Activated B cell treated with CpG ODN at 0.5 μM for 24 hours (primary cell): ENCODE results near the gene CCDC171. TPM values are rescaled to one million over a fixed set of nuclear protein-coding genes. Genes with fewer than 3 reads are reported as not detected.
"Not testable (repeated sequence)": the region's sequence is repeated elsewhere in the genome, so short reads cannot be mapped to it uniquely, and the experiment has no call there.

ENCODE experiments used
- ATAC-seq: fragments of 200-7000 bp; cut with Tn5 transposase; one replicate; pipeline ENCODE4 v1.10.0; 2021; ENCODE audit warnings: low read depth, mild to moderate bottlenecking, moderate library complexity
- CTCF ChIA-PET: fragments of 350-600 bp; sonication (Branson Sonifier 250); formaldehyde crosslinking; loops from one replicate; lab custom pipeline; 2021; ENCODE audit warnings: antibody characterized with exemption; lab: Charles Lee
- POLR2A ChIA-PET: fragments of 350-600 bp; sonication (Branson Sonifier 250); formaldehyde crosslinking; loops from one replicate; lab custom pipeline; 2021; ENCODE audit warnings: antibody characterized with exemption; lab: Charles Lee
- DNase-seq: peaks from one replicate; pipeline ENCODE4 v3.0.0; 2022
- H3K27ac Mint-ChIP-seq: one replicate; pipeline ENCODE4 v1.8.0; 2020; ENCODE audit warnings: mixed read lengths
- H3K27me3 Mint-ChIP-seq: one replicate; pipeline ENCODE4 v1.8.0; 2021; ENCODE audit warnings: mixed read lengths
- H3K36me3 Mint-ChIP-seq: one replicate; pipeline ENCODE4 v1.8.0; 2021; ENCODE audit warnings: low read depth, mixed read lengths
- H3K4me1 Mint-ChIP-seq: one replicate; pipeline ENCODE4 v1.8.0; 2021; ENCODE audit warnings: mixed read lengths
- H3K4me3 Mint-ChIP-seq: one replicate; pipeline ENCODE4 v1.8.0; 2020; ENCODE audit warnings: mild to moderate bottlenecking, mixed read lengths
- H3K9me3 Mint-ChIP-seq: one replicate; pipeline ENCODE4 v1.8.0; 2020; ENCODE audit warnings: mixed read lengths
- intact Hi-C: fragments of 100-400 bp; cut with micrococcal nuclease; formaldehyde crosslinking; loops from one replicate; pipeline ENCODE4 v1.15.1; 2024
- total RNA-seq: library from RNA; stranded (reverse); gene quantifications from 2 replicates; pipeline ENCODE4 v1.2.3, GENCODE V29; 2022
- TF ChIP-seq, protein P1 (sequence below): fragments of 200-600 bp; IDR thresholded peaks from one replicate; pipeline ENCODE4 v1.8.0; 2022; ENCODE audit warnings: antibody characterized with exemption, mild to moderate bottlenecking

CCDC171 gene
- total RNA-seq, 1 donor from 2014 or later, result 3.6 TPM

DNA sequence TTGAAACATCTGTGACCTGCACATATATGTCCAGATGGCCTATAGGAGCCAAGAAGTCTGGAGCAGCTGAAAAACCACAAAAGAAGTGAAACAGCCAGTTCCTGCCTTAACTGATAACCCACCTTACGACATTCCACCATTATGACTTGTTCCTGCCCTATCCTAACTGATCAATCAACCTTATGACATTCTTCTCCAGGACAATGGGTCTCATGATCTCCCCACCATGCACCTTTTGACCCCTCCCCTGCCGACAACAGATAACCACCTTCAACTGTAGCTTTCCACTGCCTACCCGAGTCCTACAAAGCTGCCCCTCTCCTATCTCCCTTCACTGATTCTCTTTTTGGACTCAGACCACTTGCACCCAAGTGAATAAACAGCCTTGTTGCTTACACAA lies 233.8 kb downstream of the CCDC171 start:
- DNase-seq (no peak), ATAC-seq (no peak)
- Mint-ChIP-seq H3K27ac (no peak overlapping the region), H3K4me1 (no peaks in the 10 kb centered on the region), H3K9me3 (peaks cover 3% of the 10 kb centered on the region), H3K36me3 (no peaks in the 10 kb centered on the region), H3K4me3 (no peak overlapping the region), H3K27me3 (no peaks in the 10 kb centered on the region)
- intact Hi-C loops, result no loop called here
- POLR2A ChIA-PET, result no interaction called here
- TF ChIP-seq, protein P1, sequence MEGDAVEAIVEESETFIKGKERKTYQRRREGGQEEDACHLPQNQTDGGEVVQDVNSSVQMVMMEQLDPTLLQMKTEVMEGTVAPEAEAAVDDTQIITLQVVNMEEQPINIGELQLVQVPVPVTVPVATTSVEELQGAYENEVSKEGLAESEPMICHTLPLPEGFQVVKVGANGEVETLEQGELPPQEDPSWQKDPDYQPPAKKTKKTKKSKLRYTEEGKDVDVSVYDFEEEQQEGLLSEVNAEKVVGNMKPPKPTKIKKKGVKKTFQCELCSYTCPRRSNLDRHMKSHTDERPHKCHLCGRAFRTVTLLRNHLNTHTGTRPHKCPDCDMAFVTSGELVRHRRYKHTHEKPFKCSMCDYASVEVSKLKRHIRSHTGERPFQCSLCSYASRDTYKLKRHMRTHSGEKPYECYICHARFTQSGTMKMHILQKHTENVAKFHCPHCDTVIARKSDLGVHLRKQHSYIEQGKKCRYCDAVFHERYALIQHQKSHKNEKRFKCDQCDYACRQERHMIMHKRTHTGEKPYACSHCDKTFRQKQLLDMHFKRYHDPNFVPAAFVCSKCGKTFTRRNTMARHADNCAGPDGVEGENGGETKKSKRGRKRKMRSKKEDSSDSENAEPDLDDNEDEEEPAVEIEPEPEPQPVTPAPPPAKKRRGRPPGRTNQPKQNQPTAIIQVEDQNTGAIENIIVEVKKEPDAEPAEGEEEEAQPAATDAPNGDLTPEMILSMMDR, result no peak
- CTCF ChIA-PET, result no interaction called here

DNA sequence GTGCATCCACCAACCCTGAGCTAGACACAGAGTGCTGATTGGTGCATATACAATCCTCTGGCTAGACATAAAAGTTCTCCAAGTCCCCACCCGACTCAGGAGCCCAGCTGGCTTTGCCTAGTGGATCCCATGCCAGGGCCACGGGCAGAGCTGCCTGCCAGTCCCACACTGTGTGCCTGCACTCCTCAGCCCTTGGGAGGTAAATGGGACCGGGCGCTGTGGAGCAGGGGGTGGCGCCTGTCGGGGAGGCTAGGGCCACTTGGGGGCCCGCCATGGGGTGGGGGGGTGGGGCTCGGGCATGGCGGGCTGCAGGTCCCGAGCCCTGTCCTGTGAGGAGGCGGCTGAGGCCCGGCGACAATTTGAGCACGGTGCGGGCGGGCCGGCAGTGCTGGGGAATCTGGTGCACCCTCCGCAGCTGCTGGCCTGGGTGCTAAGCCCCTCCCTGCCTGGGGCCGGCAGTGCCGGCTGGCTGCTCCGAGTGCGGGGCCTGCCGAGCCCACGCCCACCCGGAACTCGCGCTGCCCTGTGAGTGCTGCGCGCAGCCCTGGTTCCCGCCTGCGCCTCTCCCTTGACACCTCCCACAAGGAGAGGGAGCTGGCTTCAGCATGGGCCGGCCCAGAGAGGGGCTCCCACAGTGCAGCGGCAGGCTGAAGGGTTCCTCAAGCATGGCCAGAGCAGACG lies 257.5 kb downstream of the CCDC171 start:
- H3K36me3 Mint-ChIP-seq, ATAC-seq, H3K27ac Mint-ChIP-seq, CTCF ChIA-PET, H3K4me3 Mint-ChIP-seq, H3K4me1 Mint-ChIP-seq, H3K27me3 Mint-ChIP-seq, DNase-seq, intact Hi-C loops, POLR2A ChIA-PET: not testable (repeated sequence)
- peaks cover 27% of the 10 kb centered on the region for H3K9me3 Mint-ChIP-seq

DNA sequence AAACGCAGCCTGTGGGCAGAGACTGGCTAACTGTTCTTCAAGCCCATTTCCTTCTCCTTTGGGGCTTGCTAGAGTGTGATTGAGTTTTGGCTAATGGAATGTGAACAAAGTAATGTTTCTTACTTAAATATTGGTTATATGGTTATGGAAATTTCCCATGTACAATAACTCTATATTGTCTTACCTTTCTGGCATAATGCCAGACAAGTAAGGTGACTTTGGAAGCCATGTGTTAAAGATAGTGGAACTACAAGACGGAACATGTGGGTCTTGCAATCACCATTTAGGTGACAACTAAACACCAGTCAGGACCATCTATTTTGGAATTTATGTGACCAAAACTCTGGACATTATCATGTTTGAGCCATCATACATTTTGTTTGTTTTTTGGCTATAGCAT lies 260.2 kb downstream of the CCDC171 start:
- Mint-ChIP-seq H3K27ac (no peak overlapping the region), H3K36me3 (peaks cover 2% of the 10 kb centered on the region), H3K4me1 (no peaks in the 10 kb centered on the region), H3K9me3 (peaks cover 7% of the 10 kb centered on the region), H3K27me3 (no peaks in the 10 kb centered on the region), H3K4me3 (no peak overlapping the region)
- DNase-seq, result no peak
- ATAC-seq, result no peak
- ChIA-PET CTCF (no interaction called here), POLR2A (no interaction called here)
- intact Hi-C loops, result no loop called here
- TF ChIP-seq, protein P1, result no peak

GRCh38 chr9:15824310-15824709 lies 271.5 kb downstream of the CCDC171 start:
- Mint-ChIP-seq H3K36me3 (no peaks in the 10 kb centered on the region), H3K4me3 (no peak overlapping the region), H3K27ac (no peak overlapping the region), H3K27me3 (no peaks in the 10 kb centered on the region), H3K4me1 (no peaks in the 10 kb centered on the region), H3K9me3 (peaks cover 4% of the 10 kb centered on the region)
- ATAC-seq (no peak), DNase-seq (no peak)
- POLR2A ChIA-PET, result no interaction called here
- intact Hi-C loops, result no loop called here
- TF ChIP-seq, protein P1, result no peak
- CTCF ChIA-PET, result no interaction called here

DNA sequence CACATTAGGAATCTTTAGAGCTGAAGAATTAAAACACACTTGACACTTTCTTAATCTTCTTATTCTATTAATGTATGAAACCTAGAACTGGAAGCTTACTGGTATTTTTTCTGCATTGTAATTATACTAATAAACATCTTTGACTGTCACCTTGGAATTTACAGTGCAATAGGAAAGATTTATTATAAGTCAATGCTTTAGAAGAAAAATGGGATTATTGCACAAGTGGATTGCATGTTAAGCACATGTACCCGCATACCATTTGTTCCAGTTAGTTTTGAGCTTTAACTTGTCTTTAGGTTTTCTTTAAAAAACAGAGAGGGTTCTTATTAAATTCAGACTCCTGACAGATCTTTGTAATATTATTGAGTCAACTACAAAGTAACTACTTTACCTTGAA lies 278.5 kb downstream of the CCDC171 start:
- no peak overlapping the region for H3K27ac Mint-ChIP-seq
- TF ChIP-seq, protein P1, result no peak
- ChIA-PET POLR2A (no interaction called here), CTCF (no interaction called here)
- H3K27me3 Mint-ChIP-seq, result no peaks in the 10 kb centered on the region
- H3K4me3 Mint-ChIP-seq, result no peak overlapping the region
- H3K4me1 Mint-ChIP-seq, result no peaks in the 10 kb centered on the region
- no peak for DNase-seq
- intact Hi-C loops, result no loop called here
- ATAC-seq, result no peak
- no peaks in the 10 kb centered on the region for H3K9me3 Mint-ChIP-seq
- H3K36me3 Mint-ChIP-seq, result no peaks in the 10 kb centered on the region

DNA sequence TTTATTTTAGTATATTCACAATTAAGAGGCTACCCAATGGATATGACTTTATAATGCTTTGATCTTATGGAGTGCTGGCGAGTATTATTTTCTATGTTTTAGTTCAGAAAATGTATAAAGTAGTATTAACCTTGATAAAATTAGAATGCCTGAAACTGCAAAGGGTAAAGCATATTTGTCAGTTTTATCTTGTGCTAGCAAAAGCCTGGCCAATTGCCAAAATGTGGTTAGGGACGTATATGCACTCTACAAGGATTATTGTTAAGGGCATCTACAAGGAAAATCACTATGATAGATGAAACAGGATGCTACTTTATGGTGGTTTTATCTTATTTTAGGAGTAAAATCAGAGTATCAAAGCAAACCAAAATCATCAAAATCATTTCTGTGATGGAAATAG lies 281.7 kb downstream of the CCDC171 start:
- no peak for ATAC-seq
- DNase-seq, result no peak
- CTCF ChIA-PET, result interaction anchor here (1.0 kb wide), 1 partner anchor 8 kb away, joined by 3 read pairs; no protein-coding TSS in a partner anchor

More for the DNA sequence above, 281.7 kb downstream of the CCDC171 start:
- H3K9me3 Mint-ChIP-seq, result no peaks in the 10 kb centered on the region
- H3K36me3 Mint-ChIP-seq, result no peaks in the 10 kb centered on the region
- no peaks in the 10 kb centered on the region for H3K27me3 Mint-ChIP-seq
- TF ChIP-seq, protein P1, result no peak
- no peaks in the 10 kb centered on the region for H3K4me1 Mint-ChIP-seq
- H3K27ac Mint-ChIP-seq, result no peak overlapping the region
- POLR2A ChIA-PET, result no interaction called here
- intact Hi-C loops, result no loop called here
- H3K4me3 Mint-ChIP-seq, result no peak overlapping the region
